Measurements from ENCODE around the gene IL10.
"Not testable (repeated sequence)": the region's sequence is repeated elsewhere in the genome, so short reads cannot be mapped to it uniquely, and the experiment has no call there.

IL10 gene

GRCh38 chr1:206792939-206793607, 20.8 kb upstream of the IL10 start:
- no peak for DNase-seq

GRCh38 chr1:206790502-206791250, 18.4 kb upstream of the IL10 start:
- DNase-seq: no peak

GRCh38 chr1:206788487-206789050, 16.3 kb upstream of the IL10 start:
- DNase-seq: no peak

GRCh38 chr1:206787891-206788290, 15.6 kb upstream of the IL10 start:
- DNase-seq: no peak

DNA sequence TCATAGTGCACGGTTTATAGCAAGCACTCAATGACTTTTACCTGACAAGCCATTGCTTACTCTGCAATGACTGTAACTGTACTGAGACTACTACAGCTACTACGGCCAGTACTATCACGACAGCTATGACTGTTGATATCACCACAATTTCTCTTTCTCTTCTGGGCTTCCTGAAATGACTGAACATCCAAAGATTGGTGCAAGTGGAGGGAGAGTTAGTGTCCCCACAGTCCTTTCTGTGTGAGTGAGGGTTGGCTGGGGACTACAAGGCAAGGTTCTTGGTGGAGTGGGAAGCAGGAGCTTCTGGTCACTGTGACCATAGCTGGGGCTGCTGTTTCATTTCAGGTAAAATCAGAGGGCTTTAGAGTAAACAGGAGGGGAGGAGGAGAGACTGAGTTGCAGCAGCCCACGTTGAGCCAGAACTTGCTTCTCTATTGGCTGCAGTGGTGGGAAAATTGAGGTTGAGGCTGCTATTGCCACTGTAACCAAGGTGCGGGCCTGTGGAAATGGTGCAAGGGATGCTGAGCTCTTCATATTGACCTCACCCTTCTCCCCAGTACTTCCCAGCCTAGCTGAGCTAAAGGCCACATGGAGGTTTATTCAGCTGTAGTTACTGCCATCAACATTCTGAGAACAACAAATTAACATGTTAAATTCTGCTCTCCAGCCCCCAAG, 14.1 kb upstream of the IL10 start:
- no peak for DNase-seq

- no peak for DNase-seq
Observed at GRCh38 chr1:206785182-206785765, 13.0 kb upstream of the IL10 start.

DNA sequence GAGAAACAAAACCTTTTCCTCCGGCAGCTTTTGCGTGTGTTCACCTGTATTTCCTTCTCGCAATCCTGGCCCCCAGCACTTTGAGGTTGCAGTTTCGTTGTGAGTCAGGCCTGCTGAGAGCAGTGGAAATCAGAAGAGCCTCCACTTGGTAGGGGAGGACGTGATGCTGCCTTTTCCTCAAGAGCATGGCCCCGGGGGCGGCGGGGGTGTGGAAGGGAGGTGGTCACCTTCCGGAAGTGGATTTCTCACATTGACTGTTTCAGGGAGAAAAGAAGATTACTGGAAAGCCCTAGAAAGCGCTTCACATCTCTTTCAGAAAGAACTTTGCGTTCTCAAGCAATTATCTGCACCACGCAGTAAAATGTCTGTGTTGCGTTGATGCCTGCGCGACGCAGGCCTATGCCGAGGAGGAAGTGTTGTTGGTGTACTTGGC, 12.2 kb upstream of the IL10 start:
- no peak for DNase-seq

DNA sequence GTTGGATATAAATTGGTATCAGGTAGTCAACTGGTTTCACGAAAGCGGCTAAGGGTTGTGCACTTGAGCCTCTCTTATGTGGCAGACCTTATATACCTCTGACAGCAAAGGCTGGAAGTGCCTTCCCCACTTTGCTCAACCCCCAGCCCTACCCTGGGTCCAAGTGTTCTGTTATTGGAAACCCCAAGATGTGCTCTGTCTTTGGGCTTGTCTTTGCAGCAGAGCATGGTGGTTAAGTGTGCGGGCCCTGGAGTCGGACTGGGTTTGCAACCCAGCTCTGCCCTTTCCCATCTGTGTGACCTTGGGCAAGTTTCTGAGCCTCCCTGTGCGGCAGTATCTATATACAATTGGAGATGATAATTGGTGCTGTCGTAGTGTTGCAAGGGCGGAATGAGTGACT, 11.2 kb upstream of the IL10 start:
- no peak for DNase-seq

DNA sequence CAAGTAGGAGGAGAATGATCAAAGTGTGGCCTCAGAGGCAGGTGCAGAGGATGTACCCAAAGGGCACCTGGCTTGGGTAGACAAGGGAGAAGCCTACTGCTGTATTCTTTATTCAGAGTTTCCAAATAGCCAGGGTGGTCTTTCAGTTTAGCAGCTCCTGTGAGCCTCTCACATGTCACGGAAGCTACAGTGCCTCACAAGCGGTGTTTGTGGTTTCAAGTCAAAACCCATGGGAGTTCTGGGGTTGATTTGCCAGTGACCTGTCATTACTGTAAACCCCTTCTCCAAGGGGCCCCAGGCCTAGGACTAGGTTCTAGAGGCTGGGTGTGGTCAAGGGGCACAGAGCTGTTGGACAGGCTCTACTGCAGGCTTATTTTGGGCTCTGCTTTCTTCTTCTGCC, 10.2 kb upstream of the IL10 start:
- DNase-seq: no peak

- no peak for DNase-seq
Observed at GRCh38 chr1:206779638-206780037, 7.3 kb upstream of the IL10 start.

DNA sequence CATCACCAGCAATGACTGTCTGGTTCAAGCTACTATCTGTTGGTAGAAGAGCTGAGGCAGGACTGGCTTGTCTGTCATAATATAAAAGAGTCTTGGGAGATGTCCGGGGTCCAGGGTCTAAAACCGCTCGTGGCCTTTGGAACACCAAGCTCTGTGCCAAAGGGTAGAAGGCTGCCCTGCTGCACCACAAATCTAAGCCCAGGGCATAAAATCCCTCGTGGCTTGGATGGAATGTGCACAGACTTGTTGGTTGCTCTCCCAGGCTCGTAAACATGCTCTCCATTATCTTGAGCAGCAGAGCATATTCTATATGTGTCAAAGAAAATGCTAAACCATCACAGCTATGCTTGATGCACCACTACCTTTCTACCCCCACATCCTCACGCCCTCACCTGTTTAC, 6.6 kb upstream of the IL10 start:
- DNase-seq: not testable (repeated sequence)

GRCh38 chr1:206778031-206778430, 5.7 kb upstream of the IL10 start:
- no peak for DNase-seq

DNA sequence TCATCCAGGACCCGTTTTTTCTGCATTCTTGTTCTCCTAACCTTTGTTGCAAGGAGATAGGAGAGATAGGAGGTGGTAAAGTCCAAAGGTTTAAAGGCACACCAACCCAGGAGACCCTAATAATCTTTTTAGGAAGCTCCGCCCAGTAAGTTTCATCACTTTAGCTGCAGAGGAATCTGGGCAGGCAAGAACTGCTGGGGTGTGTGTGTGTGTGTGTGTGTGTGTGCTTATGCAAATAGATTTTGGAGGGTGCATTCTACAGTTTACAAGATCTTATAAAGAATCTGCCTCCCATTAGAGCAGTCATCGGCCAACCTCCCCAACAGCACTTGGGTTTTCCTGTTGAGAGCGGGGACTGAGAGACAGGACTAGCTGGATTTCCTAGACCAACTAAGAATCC, 3.9 kb upstream of the IL10 start:
- no peak for DNase-seq

DNA sequence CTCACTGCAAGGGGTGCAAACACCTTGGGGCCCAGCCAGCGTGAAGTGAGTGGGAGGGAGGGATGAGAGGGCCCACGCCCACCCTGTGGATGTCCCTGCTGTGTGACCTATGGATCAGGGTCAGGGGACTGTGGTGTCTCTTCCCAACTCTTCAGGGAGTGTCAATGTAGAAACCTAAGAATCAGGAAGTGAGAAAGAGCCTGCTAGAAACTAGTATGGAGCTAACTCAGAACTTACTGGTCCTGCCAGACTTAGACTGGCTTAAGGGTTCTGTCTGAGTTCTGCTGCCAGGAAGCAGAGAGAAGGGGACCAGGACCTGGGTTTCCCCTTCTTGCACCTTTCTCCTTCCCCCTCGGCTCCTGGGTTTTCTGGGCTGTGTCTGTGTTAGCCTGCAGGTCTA, 1.8 kb upstream of the IL10 start:
- DNase-seq: no peak

DNA sequence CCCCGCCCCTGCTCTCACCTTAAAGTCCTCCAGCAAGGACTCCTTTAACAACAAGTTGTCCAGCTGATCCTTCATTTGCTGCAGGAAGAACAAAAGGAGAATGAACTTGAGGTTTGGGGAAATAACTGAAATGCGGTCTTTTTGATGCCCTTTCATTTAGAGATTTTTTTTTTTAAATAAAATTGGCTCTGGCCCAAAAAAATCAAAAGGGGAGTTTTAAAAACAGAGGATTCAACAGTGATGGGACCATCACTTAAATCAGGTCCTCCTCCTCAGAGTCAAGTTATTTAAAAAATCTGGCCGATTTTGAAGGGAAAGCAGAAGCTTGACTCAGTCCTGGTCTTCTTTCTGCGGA, 979 bp downstream of the IL10 start:
- DNase-seq: no peak

DNA sequence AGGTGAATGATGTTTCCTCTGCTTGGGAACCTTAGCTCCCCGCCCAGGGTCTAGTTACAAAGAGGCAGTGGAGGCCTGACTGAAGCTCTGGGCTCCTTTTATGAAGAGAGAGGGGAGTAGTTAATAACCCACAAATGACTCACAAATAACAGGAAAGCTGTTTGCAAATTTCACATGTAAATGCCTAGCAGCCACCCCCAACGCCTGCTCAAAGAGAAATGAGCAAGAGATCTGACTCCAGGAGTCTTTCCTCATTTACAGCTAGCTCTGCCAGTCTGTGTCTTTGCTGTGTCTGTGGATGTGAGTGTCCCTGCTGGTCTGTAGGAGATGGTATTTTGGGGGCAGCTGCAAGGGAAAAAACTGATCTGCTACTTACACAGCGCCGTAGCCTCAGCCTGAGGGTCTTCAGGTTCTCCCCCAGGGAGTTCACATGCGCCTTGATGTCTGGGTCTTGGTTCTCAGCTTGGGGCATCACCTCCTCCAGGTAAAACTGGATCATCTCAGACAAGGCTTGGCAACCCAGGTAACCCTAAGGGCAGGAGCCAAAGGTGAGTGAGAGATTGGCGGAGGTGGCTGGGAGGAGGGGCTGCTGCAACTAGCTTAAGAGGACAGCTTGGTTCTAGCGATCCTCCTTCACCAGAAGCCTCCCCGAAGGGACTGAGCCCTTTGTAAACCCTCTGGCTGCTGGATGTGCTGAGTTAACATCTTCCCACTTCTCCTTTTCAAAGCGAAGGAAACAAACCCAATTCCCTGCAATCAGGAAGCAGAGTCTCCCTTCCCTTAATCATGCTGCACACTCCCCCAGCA, 1.6 kb downstream of the IL10 start, which contains the start of gene IL19:
Gene IL19, plus strand, starts transcription at position 243 of the 807 bp plus-strand sequence. CDS start 65,890 bp downstream, outside the sequence.
- no peak for DNase-seq

GRCh38 chr1:206769304-206769731, 3.0 kb downstream of the IL10 start:
- DNase-seq: no peak

DNA sequence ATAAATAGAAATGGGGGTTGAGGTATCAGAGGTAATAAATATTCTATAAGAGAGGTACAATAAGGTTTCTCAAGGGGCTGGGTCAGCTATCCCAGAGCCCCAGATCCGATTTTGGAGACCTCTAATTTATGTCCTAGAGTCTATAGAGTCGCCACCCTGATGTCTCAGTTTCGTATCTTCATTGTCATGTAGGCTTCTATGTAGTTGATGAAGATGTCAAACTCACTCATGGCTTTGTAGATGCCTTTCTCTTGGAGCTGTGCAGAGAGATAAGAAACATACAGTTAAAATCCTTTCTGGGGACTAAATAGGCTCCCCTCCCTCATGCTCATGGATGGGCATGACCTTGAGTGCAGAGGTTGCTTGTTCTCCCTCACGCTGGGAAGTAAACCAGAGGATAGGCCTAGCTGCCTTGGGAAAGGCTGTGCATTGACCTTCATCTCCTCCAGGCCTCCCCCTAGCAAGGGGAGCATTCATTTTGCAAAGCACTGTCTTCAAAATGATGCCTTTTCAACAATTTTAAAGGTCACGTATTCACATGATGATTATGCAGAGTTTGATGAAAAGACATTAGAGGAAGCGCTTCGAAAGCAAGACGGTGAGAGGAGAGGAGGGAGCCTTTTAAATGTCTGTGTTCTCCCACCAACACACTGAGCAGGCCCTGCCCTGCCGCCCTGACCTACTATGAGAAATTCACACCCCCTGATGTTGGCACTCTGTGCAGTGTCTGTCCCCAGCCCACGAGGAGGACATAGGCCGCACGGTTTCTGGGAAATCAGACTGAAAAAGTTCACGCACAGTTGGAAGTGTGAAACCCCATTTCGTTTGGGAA, 3.6 kb downstream of the IL10 start:
- no peak for DNase-seq

DNA sequence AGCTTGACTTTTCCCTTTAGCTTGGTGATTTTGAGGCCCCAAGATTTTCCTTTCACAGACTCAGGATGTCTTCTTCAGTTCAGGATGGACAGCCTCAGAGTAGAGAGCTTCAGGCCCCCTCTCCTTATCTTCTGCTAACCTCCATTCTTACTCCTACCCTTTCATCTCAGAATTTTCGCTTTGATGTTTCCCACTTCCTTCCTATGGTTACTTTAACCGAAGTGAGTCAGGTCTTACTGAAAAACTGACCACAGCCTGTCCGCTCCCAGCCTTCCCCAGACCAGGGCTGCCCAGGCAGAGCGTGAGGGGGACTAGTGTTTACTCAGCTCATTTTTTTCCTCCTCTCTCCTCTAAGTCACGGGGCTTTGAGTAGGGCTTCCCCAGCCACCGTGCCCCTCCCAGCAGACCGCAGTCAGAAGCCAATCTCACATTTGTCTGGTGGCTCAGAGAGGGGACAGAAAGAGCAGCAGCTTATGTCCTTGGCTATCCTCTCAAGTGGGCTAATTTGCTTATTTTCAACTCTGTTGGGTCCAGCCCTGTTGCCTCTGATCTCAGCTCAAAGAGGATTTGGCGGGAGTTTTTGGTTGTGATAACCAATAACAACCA, 5.9 kb downstream of the IL10 start:
- DNase-seq: no peak

GRCh38 chr1:206765771-206766170, 6.5 kb downstream of the IL10 start:
- DNase-seq: not testable (repeated sequence)
